ENCODE data around the gene IMPDH2.

Gene IMPDH2

GRCh38 chr3:49001155-49001554 lies 28.0 kb downstream of the IMPDH2 start:
- Histone ChIP-seq H3K27ac (ENCODE audit: low read depth, low read length) (no peak overlapping the region), H3K79me1 (ENCODE audit: low read length) (no peaks in the 10 kb centered on the region), H2BK15ac (replicated peaks; ENCODE audit: low read depth) (no peak overlapping the region), H2BK5ac (ENCODE audit: low read length) (no peak overlapping the region), H2BK120ac (ENCODE audit: low read depth, low read length) (no peak overlapping the region), H3K4me2 (ENCODE audit: low read length) (no peak overlapping the region), H3K18ac (ENCODE audit: low read length) (no peak overlapping the region), H4K8ac (ENCODE audit: low read depth, low read length) (no peak overlapping the region), H3K23ac (ENCODE audit: low read length) (no peak overlapping the region), H3K4me1 (ENCODE audit: control insufficient read depth, low read depth, low read length) (no peaks in the 10 kb centered on the region), H3K4ac (ENCODE audit: low read depth, low read length) (no peak overlapping the region), H3K79me2 (ENCODE audit: control insufficient read depth, insufficient read depth, low read length) (no peaks in the 10 kb centered on the region), H3K56ac (ENCODE audit: low read length) (no peak overlapping the region), H3K9ac (ENCODE audit: low read length) (no peak overlapping the region), H4K5ac (ENCODE audit: low read length) (no peak overlapping the region), H3K4me3 (ENCODE audit: low read length) (no peak overlapping the region), H2AK5ac (ENCODE audit: low read length) (no peak overlapping the region), H3K36me3 (ENCODE audit: control insufficient read depth, insufficient read depth, low read length) (no peaks in the 10 kb centered on the region), H3K27me3 (ENCODE audit: insufficient read depth, low read length, poor library complexity) (no peaks in the 10 kb centered on the region)
- no CpG with 5 or more reads among the region's 6 CpGs for WGBS (ENCODE audit: extremely low coverage, insufficient coverage, low lambda C conversion rate)
- DNase-seq: no peak

- Histone ChIP-seq H2BK120ac (ENCODE audit: low read depth, low read length) (no peak overlapping the region), H3K27me3 (ENCODE audit: insufficient read depth, low read length, poor library complexity) (no peaks in the 10 kb centered on the region), H3K79me2 (ENCODE audit: control insufficient read depth, insufficient read depth, low read length) (no peaks in the 10 kb centered on the region), H3K9ac (ENCODE audit: low read length) (no peak overlapping the region), H3K4me3 (ENCODE audit: low read length) (no peak overlapping the region), H2AK5ac (ENCODE audit: low read length) (no peak overlapping the region), H3K18ac (ENCODE audit: low read length) (no peak overlapping the region), H2BK15ac (replicated peaks; ENCODE audit: low read depth) (no peak overlapping the region), H3K4me1 (ENCODE audit: control insufficient read depth, low read depth, low read length) (no peaks in the 10 kb centered on the region), H4K8ac (ENCODE audit: low read depth, low read length) (no peak overlapping the region), H3K79me1 (ENCODE audit: low read length) (no peaks in the 10 kb centered on the region), H3K36me3 (ENCODE audit: control insufficient read depth, insufficient read depth, low read length) (no peaks in the 10 kb centered on the region), H3K4ac (ENCODE audit: low read depth, low read length) (no peak overlapping the region), H3K27ac (ENCODE audit: low read depth, low read length) (no peak overlapping the region), H3K56ac (ENCODE audit: low read length) (no peak overlapping the region), H3K23ac (ENCODE audit: low read length) (no peak overlapping the region), H3K4me2 (ENCODE audit: low read length) (no peak overlapping the region), H2BK5ac (ENCODE audit: low read length) (no peak overlapping the region), H4K5ac (ENCODE audit: low read length) (no peak overlapping the region)
- no CpG with 5 or more reads among the region's 8 CpGs for WGBS (ENCODE audit: extremely low coverage, insufficient coverage, low lambda C conversion rate)
- DNase-seq: no peak
Measured at GRCh38 chr3:48999085-48999858, 29.9 kb downstream of the IMPDH2 start.

GRCh38 chr3:48997714-48998637 lies 31.2 kb downstream of the IMPDH2 start:
- no peak overlapping the region for H3K4ac ChIP-seq (ENCODE audit: low read depth, low read length)
- no peak overlapping the region for H3K27ac ChIP-seq (ENCODE audit: low read depth, low read length)
- no peaks in the 10 kb centered on the region for H3K79me2 ChIP-seq (ENCODE audit: control insufficient read depth, insufficient read depth, low read length)
- no peak overlapping the region for H3K4me3 ChIP-seq (ENCODE audit: low read length)
- H2BK120ac ChIP-seq (ENCODE audit: low read depth, low read length): no peak overlapping the region
- no peaks in the 10 kb centered on the region for H3K36me3 ChIP-seq (ENCODE audit: control insufficient read depth, insufficient read depth, low read length)
- no peak overlapping the region for H2BK15ac ChIP-seq (replicated peaks; ENCODE audit: low read depth)
- no CpG with 5 or more reads among the region's 20 CpGs for WGBS (ENCODE audit: extremely low coverage, insufficient coverage, low lambda C conversion rate)
- H3K56ac ChIP-seq (ENCODE audit: low read length): no peak overlapping the region
- H3K4me1 ChIP-seq (ENCODE audit: control insufficient read depth, low read depth, low read length): no peaks in the 10 kb centered on the region
- H3K79me1 ChIP-seq (ENCODE audit: low read length): no peaks in the 10 kb centered on the region
- H2BK5ac ChIP-seq (ENCODE audit: low read length): no peak overlapping the region
- H3K9ac ChIP-seq (ENCODE audit: low read length): no peak overlapping the region
- DNase-seq: peak; percentile 58
- H4K8ac ChIP-seq (ENCODE audit: low read depth, low read length): no peak overlapping the region
- H3K18ac ChIP-seq (ENCODE audit: low read length): no peak overlapping the region
- H3K27me3 ChIP-seq (ENCODE audit: insufficient read depth, low read length, poor library complexity): no peaks in the 10 kb centered on the region
- H3K4me2 ChIP-seq (ENCODE audit: low read length): no peak overlapping the region
- H3K23ac ChIP-seq (ENCODE audit: low read length): no peak overlapping the region
- H4K5ac ChIP-seq (ENCODE audit: low read length): no peak overlapping the region
- no peak overlapping the region for H2AK5ac ChIP-seq (ENCODE audit: low read length)

- H3K79me2 ChIP-seq (ENCODE audit: control insufficient read depth, insufficient read depth, low read length): no peaks in the 10 kb centered on the region
- no peaks in the 10 kb centered on the region for H3K27me3 ChIP-seq (ENCODE audit: insufficient read depth, low read length, poor library complexity)
- no peak overlapping the region for H3K4me2 ChIP-seq (ENCODE audit: low read length)
- no peak overlapping the region for H3K4me3 ChIP-seq (ENCODE audit: low read length)
- H3K56ac ChIP-seq (ENCODE audit: low read length): no peak overlapping the region
- no peak overlapping the region for H4K8ac ChIP-seq (ENCODE audit: low read depth, low read length)
- H3K18ac ChIP-seq (ENCODE audit: low read length): no peak overlapping the region
- no peak overlapping the region for H2BK5ac ChIP-seq (ENCODE audit: low read length)
- H2AK5ac ChIP-seq (ENCODE audit: low read length): no peak overlapping the region
- WGBS (ENCODE audit: extremely low coverage, insufficient coverage, low lambda C conversion rate): no CpG with 5 or more reads among the region's 8 CpGs
- no peak overlapping the region for H3K9ac ChIP-seq (ENCODE audit: low read length)
- no peaks in the 10 kb centered on the region for H3K36me3 ChIP-seq (ENCODE audit: control insufficient read depth, insufficient read depth, low read length)
- no peak overlapping the region for H3K4ac ChIP-seq (ENCODE audit: low read depth, low read length)
- H3K4me1 ChIP-seq (ENCODE audit: control insufficient read depth, low read depth, low read length): no peaks in the 10 kb centered on the region
- H3K23ac ChIP-seq (ENCODE audit: low read length): no peak overlapping the region
- no peak overlapping the region for H4K5ac ChIP-seq (ENCODE audit: low read length)
- no peak for DNase-seq
- H3K27ac ChIP-seq (ENCODE audit: low read depth, low read length): no peak overlapping the region
- H2BK120ac ChIP-seq (ENCODE audit: low read depth, low read length): no peak overlapping the region
- no peaks in the 10 kb centered on the region for H3K79me1 ChIP-seq (ENCODE audit: low read length)
- H2BK15ac ChIP-seq (replicated peaks; ENCODE audit: low read depth): no peak overlapping the region
Measured at GRCh38 chr3:48997102-48997635, 32.0 kb downstream of the IMPDH2 start.

- no peak for DNase-seq
- Histone ChIP-seq H3K27ac (ENCODE audit: low read depth, low read length) (no peak overlapping the region), H3K36me3 (ENCODE audit: control insufficient read depth, insufficient read depth, low read length) (no peaks in the 10 kb centered on the region), H2BK120ac (ENCODE audit: low read depth, low read length) (no peak overlapping the region), H3K4ac (ENCODE audit: low read depth, low read length) (no peak overlapping the region), H4K5ac (ENCODE audit: low read length) (no peak overlapping the region), H3K23ac (ENCODE audit: low read length) (no peak overlapping the region), H3K4me2 (ENCODE audit: low read length) (no peak overlapping the region), H3K4me1 (ENCODE audit: control insufficient read depth, low read depth, low read length) (no peaks in the 10 kb centered on the region), H3K9ac (ENCODE audit: low read length) (no peak overlapping the region), H3K56ac (ENCODE audit: low read length) (no peak overlapping the region), H3K79me2 (ENCODE audit: control insufficient read depth, insufficient read depth, low read length) (no peaks in the 10 kb centered on the region), H2BK15ac (replicated peaks; ENCODE audit: low read depth) (no peak overlapping the region), H3K18ac (ENCODE audit: low read length) (no peak overlapping the region), H3K27me3 (ENCODE audit: insufficient read depth, low read length, poor library complexity) (no peaks in the 10 kb centered on the region), H2AK5ac (ENCODE audit: low read length) (no peak overlapping the region), H3K79me1 (ENCODE audit: low read length) (peaks cover under 1% of the 10 kb centered on the region), H2BK5ac (ENCODE audit: low read length) (no peak overlapping the region), H4K8ac (ENCODE audit: low read depth, low read length) (no peak overlapping the region), H3K4me3 (ENCODE audit: low read length) (no peak overlapping the region)
- WGBS (ENCODE audit: extremely low coverage, insufficient coverage, low lambda C conversion rate): no CpG with 5 or more reads among the region's 8 CpGs
Measured at GRCh38 chr3:48996640-48997039, 32.6 kb downstream of the IMPDH2 start.

All from mesendoderm (in vitro differentiated cells).